NCI-H69 (cell line): ENCODE results near the gene ZNF710.
A peak's percentile ranks its signal among the peaks of the same experiment; 100 is the strongest.

ENCODE experiments used
- DNase-seq: peaks from one replicate; lab custom pipeline; 2025; lab: John Stamatoyannopoulos, UW

The ZNF710 gene

GRCh38 chr15:90019611-90020010, 18.5 kb downstream of the ZNF710 start:
- no peak for DNase-seq

DNA sequence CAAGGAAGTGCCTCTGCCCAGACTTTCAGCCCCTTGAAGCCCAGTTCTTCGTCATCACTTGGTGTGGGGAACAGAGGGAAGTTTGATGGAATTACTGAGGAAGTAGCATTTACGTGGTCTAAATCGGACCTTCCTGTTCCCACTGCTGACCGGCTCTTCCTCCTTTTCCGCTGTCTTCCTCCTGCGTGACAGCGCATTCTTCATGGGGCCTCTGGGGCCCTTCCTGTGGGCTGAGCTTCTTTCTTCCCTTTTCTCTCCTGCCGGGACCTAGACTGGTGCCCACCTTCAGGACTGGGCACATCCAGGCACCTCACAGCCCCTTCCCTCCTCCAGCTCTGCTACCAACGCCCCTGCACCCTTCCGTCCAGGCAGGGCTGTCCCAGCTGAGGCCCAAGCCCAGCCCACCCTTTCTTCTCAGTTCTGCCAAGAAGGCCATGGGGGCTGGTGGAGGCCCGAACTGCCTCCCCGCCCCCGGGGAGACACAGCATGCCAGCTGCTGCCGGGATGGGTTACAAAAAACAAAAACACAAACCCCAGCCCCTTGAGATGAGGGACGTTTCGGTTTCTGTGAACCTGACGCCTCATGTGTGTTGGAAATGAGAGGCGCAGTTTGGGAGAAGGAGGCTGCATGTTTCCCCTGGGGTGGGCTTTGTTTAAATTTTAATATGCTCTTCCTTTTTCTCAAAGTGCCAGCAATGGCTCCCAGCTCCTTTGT, 19.1 kb downstream of the ZNF710 start:
- DNase-seq: no peak

- DNase-seq: no peak
Measured at GRCh38 chr15:90020936-90021507, 19.9 kb downstream of the ZNF710 start.

GRCh38 chr15:90022345-90022744, 21.2 kb downstream of the ZNF710 start:
- no peak for DNase-seq

- no peak for DNase-seq
Measured at GRCh38 chr15:90022905-90023700, 22.0 kb downstream of the ZNF710 start.

DNA sequence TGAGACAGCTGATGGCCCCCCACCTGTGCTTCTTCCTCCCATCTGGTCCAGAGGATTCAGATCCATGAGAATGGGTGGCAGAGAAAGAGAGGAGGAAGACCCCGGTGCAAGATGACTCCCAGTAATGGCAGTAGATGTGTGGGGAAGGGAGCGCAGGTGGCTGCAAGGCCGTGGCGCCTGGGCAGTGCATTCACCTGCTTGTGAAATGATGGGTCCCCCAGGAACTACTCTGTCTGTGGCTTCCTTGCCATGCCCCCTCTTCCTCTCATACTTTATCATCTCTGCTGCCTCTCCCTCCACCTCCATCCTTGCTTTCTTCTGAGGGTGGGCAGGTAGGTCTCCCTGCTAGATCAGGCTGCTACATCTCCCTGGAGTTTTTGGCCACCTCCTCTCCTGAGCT, 23.3 kb downstream of the ZNF710 start:
- DNase-seq: no peak

DNA sequence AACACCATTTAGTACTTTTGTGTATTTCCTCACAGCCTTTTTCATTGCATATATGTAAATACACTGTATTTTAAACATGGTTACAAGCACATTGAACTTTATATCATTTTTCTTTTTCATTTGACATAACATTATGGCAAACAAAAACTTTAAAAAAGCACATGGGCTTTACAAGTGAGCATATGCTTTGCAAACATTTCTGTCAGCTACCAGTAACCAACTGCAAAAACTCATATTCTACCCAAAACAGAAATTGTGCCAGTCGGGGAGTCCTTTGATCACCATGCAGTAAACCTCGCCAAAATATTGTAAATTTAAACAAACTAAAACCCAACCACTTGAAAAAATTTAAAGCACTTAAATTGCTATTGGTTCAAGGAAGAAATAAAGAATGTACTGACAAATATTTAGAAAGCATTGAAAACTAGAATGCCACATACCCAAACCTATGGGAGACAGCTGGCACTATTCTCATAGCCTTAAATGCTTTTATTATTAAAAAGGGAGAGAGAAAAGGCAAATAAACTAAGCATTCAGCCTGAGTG, 24.4 kb downstream of the ZNF710 start:
- no peak for DNase-seq

- peak; percentile 9 for DNase-seq
Measured at GRCh38 chr15:90028376-90028944, 27.3 kb downstream of the ZNF710 start.

GRCh38 chr15:90029024-90029423, 27.9 kb downstream of the ZNF710 start:
- peak; percentile 79 for DNase-seq

DNA sequence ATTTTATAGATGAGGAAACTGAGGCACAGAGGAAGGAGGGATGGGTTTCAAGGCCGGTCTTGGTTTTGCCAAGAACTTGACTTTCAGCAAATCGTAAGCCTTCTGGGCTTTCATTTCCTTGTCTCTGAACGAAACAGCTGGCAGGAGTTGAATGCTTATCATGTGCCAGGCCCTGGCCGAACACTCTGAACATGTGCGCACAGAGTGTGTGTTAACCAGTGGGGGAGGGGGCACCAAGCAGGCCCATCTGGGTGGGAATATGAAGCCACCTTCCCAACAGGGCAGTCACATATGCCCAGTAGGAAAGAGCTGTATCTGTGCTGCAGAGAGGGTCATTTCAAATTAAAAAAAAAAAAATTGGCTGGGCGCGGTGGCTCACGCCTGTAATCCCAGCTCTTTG, 29.3 kb downstream of the ZNF710 start:
- peak; percentile 15 for DNase-seq

DNA sequence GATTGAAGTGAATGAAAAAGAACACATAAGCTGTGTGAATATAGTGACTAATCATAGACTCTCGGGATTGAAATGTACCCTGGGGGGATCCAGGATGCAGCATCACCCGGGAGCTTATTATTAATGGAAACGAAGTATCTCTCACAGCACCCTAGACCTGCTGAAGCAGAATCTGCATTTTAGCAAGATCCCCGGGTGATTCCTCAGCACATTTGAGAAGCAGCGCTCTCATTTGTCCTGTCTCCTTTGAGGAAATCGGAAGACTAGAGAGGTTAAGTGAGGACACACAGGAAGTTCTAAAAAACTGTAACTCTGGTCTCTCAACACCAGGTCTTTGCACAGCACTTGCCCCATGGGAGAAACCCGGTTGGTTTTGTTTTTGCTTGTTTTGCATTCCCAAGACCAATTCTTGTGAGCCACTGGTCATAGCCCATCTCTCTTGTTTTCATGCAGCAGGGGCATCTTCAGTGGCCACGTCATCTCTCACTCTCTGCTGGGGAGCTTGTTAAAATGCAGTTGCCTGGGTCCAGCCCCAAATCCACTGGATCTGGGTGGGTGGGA, 30.2 kb downstream of the ZNF710 start:
- peak; percentile 54 for DNase-seq

DNA sequence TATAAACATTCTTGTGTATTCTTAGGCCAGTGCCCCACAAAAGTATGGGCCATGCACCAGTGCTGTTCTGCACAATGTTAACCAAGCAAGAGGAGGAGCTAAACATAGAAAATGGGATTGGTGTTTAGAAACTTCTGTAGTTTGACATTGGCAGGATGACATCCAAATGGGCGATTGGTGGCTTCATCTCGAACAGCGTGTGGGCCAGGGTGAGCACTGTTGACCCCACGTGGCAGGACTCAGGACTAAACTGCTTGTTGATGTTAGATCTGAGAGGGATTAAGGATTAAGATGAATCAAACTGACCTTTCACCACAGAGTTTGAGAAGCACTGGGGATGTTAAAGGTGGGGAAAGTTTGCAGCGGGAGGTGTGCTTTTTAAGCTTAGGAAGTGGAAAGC, 31.9 kb downstream of the ZNF710 start:
- DNase-seq: no peak

GRCh38 chr15:90033448-90033847, 32.3 kb downstream of the ZNF710 start:
- DNase-seq: no peak

- DNase-seq: peak; percentile 63
Measured at GRCh38 chr15:90035095-90035839, 34.1 kb downstream of the ZNF710 start.

GRCh38 chr15:90035840-90036230, 34.7 kb downstream of the ZNF710 start:
- DNase-seq: no peak

- DNase-seq: no peak
Measured at GRCh38 chr15:90036343-90036742, 35.2 kb downstream of the ZNF710 start.

- DNase-seq: no peak
Measured at GRCh38 chr15:90036806-90037510, 35.8 kb downstream of the ZNF710 start.

DNA sequence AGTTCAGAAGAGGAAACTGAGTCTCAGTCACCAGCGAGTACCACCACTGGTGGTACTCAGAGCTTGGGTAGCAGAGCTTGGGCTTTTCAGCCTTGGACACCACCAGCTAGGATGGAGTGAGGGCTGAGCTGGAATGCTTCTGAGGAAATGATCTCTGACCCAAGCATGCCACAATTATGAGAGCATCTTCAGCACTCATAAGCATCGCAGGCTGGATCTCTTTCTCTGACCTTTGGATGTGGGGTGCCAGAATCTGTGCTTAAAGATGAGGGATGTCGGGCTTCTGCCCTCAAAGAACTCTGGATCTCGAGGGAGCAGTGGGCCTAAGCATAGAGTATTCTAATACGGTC, 36.4 kb downstream of the ZNF710 start:
- DNase-seq: no peak

GRCh38 chr15:90037961-90038631, 37.0 kb downstream of the ZNF710 start:
- peak; percentile 12 for DNase-seq

- peak; percentile 38 for DNase-seq
Measured at GRCh38 chr15:90038632-90039095, 37.5 kb downstream of the ZNF710 start.
